IMR-90 (cell line): Measurements from ENCODE around the gene XCL1.
"Not testable (repeated sequence)": the region's sequence is repeated elsewhere in the genome, so short reads cannot be mapped to it uniquely, and the experiment has no call there.

ENCODE experiments used
- MAZ ChIP-seq: IDR thresholded peaks from 2 replicates; pipeline ENCODE4 v1.6.1; 2012; ENCODE audit warnings: low read depth, mild to moderate bottlenecking, low read length, improper control_type of control experiment, moderate library complexity, borderline replicate concordance
- NFE2L2 ChIP-seq: fragments of 150-350 bp; IDR thresholded peaks from 2 replicates; pipeline ENCODE4 v1.6.1; 2016; ENCODE audit warnings: low read depth, mild to moderate bottlenecking, low read length
- POLR2A ChIP-seq: IDR thresholded peaks from 2 replicates; pipeline ENCODE4 v1.6.1; 2012; ENCODE audit warnings: mild to moderate bottlenecking, low read depth, low read length
- RAD21 ChIP-seq: IDR thresholded peaks from 2 replicates; pipeline ENCODE4 v1.6.1; 2012; ENCODE audit warnings: low read length, improper control_type of control experiment
- SMC3 ChIP-seq: fragments of 150-350 bp; IDR thresholded peaks from 2 replicates; pipeline ENCODE4 v1.6.1; 2016; ENCODE audit warnings: low read depth, mild to moderate bottlenecking, antibody characterized with exemption, low read length, moderate library complexity
- TF ChIP-seq, protein P1 (sequence below): conservative IDR thresholded peaks from 2 replicates; pipeline ENCODE4 v1.5.1; 2012; ENCODE audit warnings: mild to moderate bottlenecking, low read depth, low read length, improper control_type of control experiment
- TF ChIP-seq, protein P2 (sequence below): fragments of 150-350 bp; IDR thresholded peaks from 2 replicates; pipeline ENCODE4 v1.6.1; 2016; ENCODE audit warnings: low read depth, mild to moderate bottlenecking, low read length, moderate library complexity, borderline replicate concordance

DNA sequence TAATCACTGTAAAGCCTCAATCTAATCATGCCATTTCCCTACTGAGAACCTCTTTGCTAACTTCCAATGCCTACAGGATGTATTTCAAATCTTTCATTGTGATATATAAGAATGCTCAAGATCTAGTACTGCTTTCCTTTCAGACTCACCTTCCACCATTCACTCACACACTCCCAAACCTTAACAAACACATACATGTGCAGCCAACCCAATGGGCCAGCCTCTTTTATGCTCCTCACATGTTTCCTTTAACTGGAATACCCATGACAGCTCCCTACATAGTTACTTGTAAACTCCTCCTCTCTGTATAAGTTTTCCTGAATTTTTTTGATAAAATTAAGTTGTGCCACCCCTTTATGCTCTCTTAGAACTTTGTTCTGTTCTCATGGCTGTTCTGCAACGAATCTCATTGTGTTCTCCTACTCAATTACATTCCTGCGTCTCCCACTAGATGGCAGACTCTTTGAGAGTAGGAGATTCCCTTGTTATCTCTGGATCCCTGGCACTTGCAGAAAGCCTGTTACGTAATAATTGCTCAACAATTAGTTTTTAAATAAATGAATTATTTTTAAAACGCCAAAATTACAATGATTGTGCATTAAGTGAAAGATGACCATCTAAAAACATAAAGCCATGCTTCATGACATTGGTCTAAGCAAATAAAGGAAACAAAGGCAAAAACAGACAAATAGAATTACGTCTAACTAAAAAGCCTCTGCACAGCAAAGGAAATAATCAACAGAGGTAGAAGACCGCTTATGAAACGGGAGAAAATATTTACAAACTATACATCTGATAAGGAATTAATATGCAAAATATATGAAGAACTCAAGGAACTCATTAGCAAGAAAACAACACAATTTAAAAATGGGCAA is 30.5 kb upstream of the XCL1 start:
- TF ChIP-seq, protein P1, sequence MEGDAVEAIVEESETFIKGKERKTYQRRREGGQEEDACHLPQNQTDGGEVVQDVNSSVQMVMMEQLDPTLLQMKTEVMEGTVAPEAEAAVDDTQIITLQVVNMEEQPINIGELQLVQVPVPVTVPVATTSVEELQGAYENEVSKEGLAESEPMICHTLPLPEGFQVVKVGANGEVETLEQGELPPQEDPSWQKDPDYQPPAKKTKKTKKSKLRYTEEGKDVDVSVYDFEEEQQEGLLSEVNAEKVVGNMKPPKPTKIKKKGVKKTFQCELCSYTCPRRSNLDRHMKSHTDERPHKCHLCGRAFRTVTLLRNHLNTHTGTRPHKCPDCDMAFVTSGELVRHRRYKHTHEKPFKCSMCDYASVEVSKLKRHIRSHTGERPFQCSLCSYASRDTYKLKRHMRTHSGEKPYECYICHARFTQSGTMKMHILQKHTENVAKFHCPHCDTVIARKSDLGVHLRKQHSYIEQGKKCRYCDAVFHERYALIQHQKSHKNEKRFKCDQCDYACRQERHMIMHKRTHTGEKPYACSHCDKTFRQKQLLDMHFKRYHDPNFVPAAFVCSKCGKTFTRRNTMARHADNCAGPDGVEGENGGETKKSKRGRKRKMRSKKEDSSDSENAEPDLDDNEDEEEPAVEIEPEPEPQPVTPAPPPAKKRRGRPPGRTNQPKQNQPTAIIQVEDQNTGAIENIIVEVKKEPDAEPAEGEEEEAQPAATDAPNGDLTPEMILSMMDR = peak; percentile 57
- TF ChIP-seq SMC3 (peak; percentile 57), RAD21 (peak; percentile 45)
- not testable (repeated sequence) for TF ChIP-seq MAZ, POLR2A, NFE2L2
- TF ChIP-seq, protein P2, sequence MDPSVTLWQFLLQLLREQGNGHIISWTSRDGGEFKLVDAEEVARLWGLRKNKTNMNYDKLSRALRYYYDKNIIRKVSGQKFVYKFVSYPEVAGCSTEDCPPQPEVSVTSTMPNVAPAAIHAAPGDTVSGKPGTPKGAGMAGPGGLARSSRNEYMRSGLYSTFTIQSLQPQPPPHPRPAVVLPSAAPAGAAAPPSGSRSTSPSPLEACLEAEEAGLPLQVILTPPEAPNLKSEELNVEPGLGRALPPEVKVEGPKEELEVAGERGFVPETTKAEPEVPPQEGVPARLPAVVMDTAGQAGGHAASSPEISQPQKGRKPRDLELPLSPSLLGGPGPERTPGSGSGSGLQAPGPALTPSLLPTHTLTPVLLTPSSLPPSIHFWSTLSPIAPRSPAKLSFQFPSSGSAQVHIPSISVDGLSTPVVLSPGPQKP = not testable (repeated sequence)
